LNCaP clone FGC (cell line): ENCODE measurements around the gene PTP4A1.

Source experiments
- DNase-seq: peaks from one replicate; pipeline ENCODE4 v3.0.0-alpha.2; 2011; ENCODE audit warnings: low read depth
- H3K4me3 ChIP-seq: 2 replicates; pipeline ENCODE4 v1.5.1; 2011; ENCODE audit warnings: mild to moderate bottlenecking, low read depth, low read length, control low read depth
- TF ChIP-seq, protein P1 (sequence below): IDR thresholded peaks from 2 replicates; pipeline ENCODE4 v1.5.1; 2012; ENCODE audit warnings: mild to moderate bottlenecking; ENCODE audit not compliant: control insufficient read depth, insufficient read depth; ENCODE audit errors: extremely low read depth

PTP4A1 gene

DNA sequence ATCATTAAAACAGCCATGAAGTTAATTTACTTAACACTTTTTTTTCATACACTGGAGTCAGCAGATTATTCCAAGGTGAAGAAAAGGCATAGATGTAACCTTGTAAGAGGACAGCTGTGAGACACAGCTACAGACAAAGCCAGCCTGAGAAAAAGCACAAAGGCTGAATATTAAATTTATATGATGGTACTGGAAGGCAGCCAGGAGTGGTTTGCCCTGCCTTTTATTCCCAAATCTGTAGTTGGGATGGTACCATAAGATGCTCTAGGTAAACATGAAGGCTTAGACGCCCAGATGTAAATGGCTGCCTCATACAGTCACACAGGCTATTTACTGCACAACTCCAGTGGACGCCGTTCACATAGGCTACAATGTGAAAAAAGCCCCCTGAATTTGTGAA lies 42.1 kb upstream of the PTP4A1 start:
- H3K4me3 ChIP-seq, result no peak overlapping the region
- DNase-seq, result no peak
- TF ChIP-seq, protein P1, sequence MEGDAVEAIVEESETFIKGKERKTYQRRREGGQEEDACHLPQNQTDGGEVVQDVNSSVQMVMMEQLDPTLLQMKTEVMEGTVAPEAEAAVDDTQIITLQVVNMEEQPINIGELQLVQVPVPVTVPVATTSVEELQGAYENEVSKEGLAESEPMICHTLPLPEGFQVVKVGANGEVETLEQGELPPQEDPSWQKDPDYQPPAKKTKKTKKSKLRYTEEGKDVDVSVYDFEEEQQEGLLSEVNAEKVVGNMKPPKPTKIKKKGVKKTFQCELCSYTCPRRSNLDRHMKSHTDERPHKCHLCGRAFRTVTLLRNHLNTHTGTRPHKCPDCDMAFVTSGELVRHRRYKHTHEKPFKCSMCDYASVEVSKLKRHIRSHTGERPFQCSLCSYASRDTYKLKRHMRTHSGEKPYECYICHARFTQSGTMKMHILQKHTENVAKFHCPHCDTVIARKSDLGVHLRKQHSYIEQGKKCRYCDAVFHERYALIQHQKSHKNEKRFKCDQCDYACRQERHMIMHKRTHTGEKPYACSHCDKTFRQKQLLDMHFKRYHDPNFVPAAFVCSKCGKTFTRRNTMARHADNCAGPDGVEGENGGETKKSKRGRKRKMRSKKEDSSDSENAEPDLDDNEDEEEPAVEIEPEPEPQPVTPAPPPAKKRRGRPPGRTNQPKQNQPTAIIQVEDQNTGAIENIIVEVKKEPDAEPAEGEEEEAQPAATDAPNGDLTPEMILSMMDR, result no peak

DNA sequence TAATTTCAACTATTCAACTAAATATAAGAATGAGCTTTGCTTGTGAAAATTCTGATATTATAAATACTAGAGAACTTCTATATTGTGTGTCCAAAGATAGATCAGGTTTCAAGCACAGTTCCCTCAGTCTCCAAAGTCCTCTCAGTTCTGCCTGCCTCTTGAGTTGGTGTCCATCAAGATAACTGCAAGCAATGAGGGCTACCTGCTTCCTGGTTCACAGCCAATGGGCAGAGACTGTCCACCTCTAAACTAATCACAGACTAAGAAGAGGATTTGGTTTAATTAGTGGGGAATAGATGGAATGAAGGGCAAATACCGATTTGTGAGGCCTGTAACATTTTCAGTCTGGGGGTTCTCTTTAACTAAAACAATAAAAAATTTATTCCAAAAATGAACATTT lies 41.3 kb upstream of the PTP4A1 start:
- TF ChIP-seq, protein P1, result no peak

DNA sequence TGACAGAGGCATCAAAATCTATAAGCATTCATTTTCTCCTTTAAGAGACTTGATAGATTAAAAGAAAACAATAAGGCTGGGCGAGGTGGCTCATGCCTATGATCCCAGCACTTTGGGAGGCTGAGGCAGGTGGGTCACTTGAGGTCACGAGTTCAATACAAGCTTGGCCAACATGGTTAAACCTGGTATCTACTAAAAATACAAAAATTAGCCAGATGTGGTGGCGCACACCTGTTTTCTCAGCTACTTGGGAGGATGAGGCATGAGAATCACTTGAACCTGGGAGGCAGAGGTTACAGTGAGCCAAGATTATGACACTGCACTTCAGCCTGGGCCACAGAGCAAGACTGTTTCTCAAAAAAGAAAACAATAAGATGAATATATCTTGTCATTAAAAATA lies 39.3 kb upstream of the PTP4A1 start:
- DNase-seq, result no peak
- no peak overlapping the region for H3K4me3 ChIP-seq
- TF ChIP-seq, protein P1, result no peak

More for the DNA sequence above, 41.3 kb upstream of the PTP4A1 start:
- DNase-seq, result no peak
- H3K4me3 ChIP-seq, result no peak overlapping the region

DNA sequence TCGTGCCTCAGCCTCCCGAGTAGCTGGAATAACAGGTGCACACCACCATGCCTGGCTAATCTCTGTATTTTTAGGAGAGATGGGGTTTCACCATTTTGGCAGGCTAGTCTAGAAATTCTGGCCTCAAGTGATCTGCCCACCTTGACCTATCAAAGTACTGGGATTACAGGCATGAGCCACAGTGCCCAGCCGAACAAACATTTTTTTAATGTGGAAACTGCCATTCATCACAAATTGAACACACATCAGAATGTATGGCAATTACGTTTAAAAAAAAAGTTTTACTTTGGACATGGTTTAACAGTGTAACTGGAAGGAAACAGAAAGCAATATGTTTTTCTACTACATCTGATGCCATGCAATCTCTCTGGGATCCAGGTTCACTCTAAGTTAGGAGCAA lies 38.3 kb upstream of the PTP4A1 start:
- H3K4me3 ChIP-seq, result no peak overlapping the region
- TF ChIP-seq, protein P1, result no peak
- no peak for DNase-seq

DNA sequence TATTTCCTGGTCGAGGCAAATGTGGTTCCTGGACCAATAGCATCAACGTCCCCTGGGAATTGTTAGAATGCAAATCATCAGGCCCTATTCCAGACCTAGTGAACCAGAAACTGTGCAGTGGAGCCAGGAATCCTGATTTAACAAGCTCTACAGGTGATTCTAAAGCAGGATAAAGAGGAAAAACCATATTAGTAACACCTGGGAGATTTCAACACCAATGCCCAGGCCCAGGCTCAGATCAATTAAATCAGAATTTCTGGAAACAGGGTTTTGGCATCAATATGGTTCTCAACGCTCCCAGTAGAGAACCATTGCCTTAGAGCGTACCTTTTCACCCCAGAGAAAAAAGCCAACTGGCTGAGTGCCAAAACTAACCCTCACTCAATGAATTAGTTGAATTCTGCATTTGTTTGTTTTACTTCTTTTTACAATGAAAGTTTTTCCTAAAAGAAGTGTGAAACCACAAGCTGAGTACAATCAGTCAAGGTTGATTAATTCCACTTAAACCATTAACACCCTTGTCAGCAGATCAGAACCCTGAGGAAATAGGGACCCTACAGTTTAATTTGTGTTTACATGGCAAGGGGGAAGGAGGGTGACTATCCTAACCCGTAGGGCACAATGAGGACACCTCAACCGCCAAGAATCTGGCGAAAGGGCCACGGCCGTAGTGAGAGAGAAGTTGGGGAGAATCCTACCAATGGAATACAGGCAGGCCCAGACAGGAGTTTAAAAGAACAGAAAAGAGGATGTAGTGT lies 34.9 kb upstream of the PTP4A1 start:
- no peak overlapping the region for H3K4me3 ChIP-seq
- no peak for DNase-seq
- TF ChIP-seq, protein P1, result no peak

DNA sequence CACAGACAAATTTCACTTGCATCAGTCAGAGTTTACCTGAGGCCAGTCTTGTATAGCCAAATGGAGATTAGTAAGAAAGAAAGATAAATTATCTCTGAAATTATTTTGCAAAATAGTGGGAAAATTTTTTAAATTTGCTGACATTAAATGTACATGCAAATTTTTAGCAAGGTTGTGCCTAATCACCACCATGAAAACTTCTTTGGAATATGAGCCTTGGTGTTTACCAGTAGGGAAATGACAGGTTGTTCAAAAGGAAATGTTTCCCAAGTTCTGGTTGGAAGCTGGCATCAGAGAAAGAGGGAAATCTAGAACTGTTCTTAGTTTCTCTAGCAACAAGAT lies 34.4 kb upstream of the PTP4A1 start:
- TF ChIP-seq, protein P1, result no peak

DNA sequence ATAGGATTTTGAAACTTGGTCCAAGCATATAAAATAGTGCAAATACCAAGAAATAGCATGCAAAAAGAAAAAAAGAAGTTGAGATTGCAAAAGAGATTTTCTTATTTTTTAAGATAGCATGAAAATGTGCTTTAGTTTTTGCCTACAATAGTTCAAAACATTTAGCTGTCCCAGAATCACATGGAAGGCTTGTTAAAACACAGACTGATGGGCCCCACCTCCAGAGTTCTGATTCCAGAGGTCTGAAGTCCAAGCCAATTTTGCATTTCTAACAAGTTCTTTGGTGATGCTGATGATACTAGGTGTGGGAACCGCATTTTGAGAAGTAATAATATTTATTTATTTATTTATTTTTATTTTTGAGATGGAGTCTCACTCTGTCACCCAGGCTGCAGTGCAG lies 33.7 kb upstream of the PTP4A1 start:
- TF ChIP-seq, protein P1, result no peak
- DNase-seq, result no peak

More for the DNA sequence above, 34.4 kb upstream of the PTP4A1 start:
- DNase-seq, result no peak
- H3K4me3 ChIP-seq, result no peak overlapping the region

More for the DNA sequence above, 33.7 kb upstream of the PTP4A1 start:
- H3K4me3 ChIP-seq, result no peak overlapping the region
